OCI-LY1 (cell line): ENCODE data around the gene FETUB.

ENCODE experiments used
- EZH2 ChIP-seq: fragments of 200-600 bp; sonication (generic), shearing (Covaris generic); IDR thresholded peaks from 2 replicates; pipeline ENCODE4 v1.8.0; 2017; ENCODE audit warnings: borderline replicate concordance, mixed run types, mild to moderate bottlenecking, antibody characterized with exemption, low read length, moderate library complexity, mixed read lengths
- TF ChIP-seq, protein P1 (sequence below): fragments of 200-600 bp; sonication (generic), shearing (Covaris generic); IDR thresholded peaks from 2 replicates; pipeline ENCODE4 v1.5.1; 2017; ENCODE audit warnings: mild to moderate bottlenecking, antibody characterized with exemption, low read length, moderate library complexity, mixed read lengths

GRCh38 chr3:186687120-186687651, 47.0 kb downstream of the FETUB start:
- TF ChIP-seq, protein P1, sequence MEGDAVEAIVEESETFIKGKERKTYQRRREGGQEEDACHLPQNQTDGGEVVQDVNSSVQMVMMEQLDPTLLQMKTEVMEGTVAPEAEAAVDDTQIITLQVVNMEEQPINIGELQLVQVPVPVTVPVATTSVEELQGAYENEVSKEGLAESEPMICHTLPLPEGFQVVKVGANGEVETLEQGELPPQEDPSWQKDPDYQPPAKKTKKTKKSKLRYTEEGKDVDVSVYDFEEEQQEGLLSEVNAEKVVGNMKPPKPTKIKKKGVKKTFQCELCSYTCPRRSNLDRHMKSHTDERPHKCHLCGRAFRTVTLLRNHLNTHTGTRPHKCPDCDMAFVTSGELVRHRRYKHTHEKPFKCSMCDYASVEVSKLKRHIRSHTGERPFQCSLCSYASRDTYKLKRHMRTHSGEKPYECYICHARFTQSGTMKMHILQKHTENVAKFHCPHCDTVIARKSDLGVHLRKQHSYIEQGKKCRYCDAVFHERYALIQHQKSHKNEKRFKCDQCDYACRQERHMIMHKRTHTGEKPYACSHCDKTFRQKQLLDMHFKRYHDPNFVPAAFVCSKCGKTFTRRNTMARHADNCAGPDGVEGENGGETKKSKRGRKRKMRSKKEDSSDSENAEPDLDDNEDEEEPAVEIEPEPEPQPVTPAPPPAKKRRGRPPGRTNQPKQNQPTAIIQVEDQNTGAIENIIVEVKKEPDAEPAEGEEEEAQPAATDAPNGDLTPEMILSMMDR = no peak
- no peak for TF ChIP-seq EZH2
